HG02610 (cell line): ENCODE data around the gene TLCD1.

Experiments used
- ATAC-seq: cut with Tn5 transposase; IDR thresholded peaks from one replicate; pipeline ENCODE4 v1.9.1; 2021; ENCODE audit warnings: mild to moderate bottlenecking, moderate library complexity; ENCODE audit not compliant: unreplicated experiment

TLCD1 gene

GRCh38 chr17:28714281-28714680 lies 11.8 kb downstream of the TLCD1 start:
- no peak for ATAC-seq

- no peak for ATAC-seq
Measured at GRCh38 chr17:28712705-28713415, 13.2 kb downstream of the TLCD1 start.

GRCh38 chr17:28712032-28712704 lies 13.9 kb downstream of the TLCD1 start:
- ATAC-seq: peak; percentile 32

DNA sequence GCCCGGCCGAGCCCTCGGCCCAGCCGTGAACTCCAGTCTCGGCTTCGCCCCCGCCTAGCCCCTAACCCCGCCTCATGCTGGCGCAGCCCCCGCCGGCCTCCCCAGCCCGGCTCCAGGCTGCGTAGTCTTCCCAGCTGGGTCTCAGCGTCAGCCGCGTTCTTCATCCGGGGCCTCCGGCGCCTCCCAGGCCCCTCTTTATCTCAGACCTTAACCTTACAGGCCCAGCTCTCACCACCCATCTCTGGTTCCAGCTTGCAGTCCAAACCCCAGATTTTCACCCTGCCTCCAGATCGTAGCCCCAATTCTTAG lies 14.4 kb downstream of the TLCD1 start, which contains the start of gene PROCA1:
Gene PROCA1, minus strand, starts transcription at position 166 of the 309 bp plus-strand sequence. CDS start 228 bp downstream, outside the sequence.
- no peak for ATAC-seq

- peak; percentile 77 for ATAC-seq
Measured at GRCh38 chr17:28710861-28711722, 14.9 kb downstream of the TLCD1 start.

DNA sequence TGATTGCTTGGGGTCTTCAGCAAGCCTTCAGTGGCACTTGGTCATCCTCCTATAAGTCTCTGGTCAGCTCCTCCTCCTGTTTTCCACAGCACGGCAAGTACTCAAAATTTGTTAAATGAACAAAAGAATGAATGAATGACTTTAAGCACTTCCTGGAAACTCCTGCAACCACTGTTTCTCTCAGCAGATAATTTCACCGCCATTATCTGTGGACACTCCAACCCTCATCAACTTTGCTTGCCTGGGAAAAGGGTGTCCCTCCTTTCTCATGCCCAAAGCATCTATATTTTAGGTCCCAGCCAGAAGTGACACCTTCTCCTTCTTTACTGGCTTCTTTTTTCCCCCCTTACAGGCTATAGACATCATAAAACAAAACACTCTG lies 18.7 kb downstream of the TLCD1 start:
- ATAC-seq: no peak

- ATAC-seq: no peak
Measured at GRCh38 chr17:28706471-28707338, 19.3 kb downstream of the TLCD1 start.

DNA sequence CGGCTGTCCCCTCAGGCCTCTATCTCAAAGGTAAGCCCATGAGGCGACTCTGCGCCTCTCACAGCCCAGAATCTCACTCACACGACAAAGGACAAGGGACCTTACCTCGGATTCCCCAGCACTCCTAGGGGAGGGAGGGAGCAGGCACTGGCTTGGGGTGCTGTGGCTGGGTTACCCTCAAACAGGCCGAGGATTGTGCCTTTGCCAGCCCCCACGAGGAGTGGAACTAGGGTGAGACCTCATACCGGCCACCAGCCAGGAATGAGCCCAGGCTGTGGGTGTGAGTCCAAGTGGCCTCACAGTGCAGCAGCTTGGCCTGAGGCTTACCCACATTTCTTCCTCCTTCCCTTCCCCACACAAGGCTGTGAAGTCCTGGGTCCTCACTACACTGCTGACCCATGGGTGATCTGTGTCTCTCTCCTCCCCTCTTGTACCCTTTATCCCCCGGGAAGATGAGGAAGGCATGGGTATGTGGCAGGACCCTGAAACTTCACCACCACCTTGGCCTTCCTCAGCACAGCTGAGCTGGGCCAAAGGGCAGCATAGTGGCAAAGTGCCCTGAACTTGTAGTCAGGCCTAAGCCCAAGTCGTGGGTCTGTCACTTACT lies 20.2 kb downstream of the TLCD1 start:
- ATAC-seq: no peak

- ATAC-seq: no peak
Measured at GRCh38 chr17:28705074-28705659, 20.9 kb downstream of the TLCD1 start.

DNA sequence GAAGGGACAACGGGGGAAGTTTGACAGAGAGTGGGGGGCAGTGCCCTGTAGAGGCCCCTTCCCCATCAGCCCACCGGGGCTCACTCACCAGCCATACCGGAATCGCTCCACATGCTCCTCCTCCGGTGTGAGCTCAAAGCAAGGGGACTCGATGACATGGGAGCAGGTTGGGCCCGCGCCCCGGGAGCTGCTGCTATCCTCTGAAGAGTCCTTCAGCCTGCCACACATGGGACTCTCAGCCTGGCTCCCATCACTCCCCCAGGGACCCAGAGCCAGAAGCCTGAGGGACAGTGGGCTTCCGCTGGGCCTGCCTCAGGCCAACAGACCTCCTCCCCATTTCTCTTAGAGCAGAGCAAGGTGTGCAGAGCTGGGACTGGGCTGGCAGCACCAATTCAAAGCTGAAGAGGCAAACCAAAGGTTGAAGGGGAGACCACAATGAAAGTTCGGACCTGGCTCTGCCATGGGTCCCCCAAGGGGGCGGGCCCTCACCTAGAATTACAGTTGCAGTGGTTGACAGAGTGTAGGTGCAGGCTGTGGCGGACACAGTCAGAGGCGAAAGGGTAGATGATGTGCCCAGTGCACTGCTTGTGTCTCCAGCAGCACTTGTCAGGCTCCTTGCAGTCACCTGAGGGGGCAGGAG lies 21.7 kb downstream of the TLCD1 start:
- ATAC-seq: no peak

- ATAC-seq: no peak
Measured at GRCh38 chr17:28703552-28704218, 22.3 kb downstream of the TLCD1 start.

DNA sequence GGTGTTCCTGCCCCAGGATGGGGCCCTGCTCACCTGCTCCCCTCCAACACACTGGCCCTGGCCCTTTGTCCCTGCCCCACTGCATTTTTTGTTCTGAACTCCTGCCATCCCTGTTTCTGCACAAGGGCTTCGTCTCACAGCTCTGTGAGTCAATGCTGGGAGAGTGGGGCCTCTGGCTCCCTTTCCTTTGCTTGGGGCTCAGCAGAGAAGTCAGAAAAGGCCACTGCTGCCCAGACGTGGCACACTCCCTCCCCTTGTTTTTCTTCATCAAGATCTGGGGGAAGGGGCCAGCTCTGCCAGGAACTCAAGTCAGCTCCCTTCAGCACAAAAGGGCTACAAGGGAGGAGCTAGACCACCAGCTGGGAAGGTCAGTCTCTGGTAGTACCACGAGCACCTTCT lies 23.3 kb downstream of the TLCD1 start:
- ATAC-seq: no peak

DNA sequence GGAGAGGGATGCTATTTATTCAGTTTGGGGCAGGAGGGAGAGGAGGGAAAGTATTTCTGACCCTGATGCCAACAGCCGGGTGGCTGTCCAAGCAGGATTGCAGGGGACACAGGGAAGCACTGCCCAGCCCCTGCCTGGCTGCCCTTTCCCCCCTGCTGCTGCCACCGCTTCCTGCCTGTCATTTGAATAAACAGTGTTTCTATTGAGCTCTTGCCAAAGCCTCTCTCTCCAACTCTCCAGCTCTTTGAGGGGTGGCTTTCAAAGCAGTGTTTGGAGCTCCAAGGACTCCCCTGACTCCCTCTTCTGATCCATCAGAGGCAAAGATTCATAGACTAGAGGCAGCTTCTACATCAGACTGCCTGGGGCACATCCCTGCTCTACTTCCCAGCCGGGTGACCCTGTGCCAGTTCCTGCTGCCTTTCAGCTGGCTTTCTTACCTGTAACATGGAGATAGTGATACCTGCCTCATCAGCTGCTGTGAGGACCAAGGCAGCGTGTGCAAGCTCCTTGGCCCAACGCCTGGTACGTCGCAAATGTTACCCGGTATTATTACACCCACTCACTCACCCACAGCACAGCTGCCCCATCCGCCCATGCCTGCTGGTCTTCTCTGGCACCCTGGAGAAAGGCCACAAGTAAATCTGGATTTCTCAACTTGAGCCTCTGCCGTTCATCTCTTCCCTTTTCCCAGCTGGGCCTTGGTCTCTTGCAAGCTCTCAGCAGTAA lies 23.8 kb downstream of the TLCD1 start:
- ATAC-seq: no peak

GRCh38 chr17:28700830-28701492 lies 25.1 kb downstream of the TLCD1 start:
- ATAC-seq: no peak

DNA sequence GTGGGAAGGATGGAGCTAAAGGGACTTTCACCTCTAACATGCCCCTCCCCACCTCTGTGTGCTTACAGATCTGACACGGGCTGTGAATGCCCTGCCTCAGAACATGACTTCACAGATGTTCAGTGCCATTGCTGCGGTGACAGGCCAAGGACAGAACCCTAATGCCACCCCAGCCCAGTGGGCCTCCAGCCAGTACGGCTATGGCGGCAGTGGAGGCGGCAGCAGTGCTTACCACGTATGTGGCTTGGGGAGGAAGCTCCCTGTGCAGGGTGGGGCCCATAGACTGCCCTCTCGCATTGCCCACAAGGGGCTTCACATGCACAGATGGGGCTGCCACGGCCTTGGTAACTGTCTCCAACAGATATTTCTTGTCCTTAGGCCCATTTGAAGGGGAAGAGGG lies 25.8 kb downstream of the TLCD1 start:
- no peak for ATAC-seq

- no peak for ATAC-seq
Measured at GRCh38 chr17:28698253-28698941, 27.6 kb downstream of the TLCD1 start.

DNA sequence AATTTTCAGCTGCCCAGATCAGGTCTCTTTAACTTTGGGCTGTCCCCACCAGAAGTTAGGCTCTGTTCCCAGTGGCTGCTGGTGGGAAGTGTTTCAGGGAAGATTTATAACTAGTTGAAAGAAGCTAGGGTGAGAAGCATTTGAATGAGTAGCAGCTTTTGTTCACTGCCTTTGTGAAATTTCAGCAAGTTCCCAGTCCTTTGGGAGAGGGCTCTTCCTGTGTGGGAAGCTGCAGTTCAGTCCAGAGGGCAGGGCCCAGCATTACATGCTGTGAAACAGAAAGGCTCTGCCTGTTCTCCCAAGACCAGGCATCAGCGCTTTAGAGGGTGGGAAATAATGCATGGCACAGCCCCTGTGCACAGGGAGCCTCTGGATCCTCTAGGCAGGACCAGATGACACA lies 32.2 kb downstream of the TLCD1 start:
- no peak for ATAC-seq
